Stimulated activated CD8-positive, alpha-beta memory T cell treated with anti-CD3 and anti-CD28 coated beads, Interleukin-4, amount 100 ng/mL, for 48 hours (primary cell): ENCODE measurements around the gene TEX9.
"Not testable (repeated sequence)": the region's sequence is repeated elsewhere in the genome, so short reads cannot be mapped to it uniquely, and the experiment has no call there.

Source experiments
- DNase-seq: peaks from one replicate; pipeline ENCODE4 v3.0.0-alpha.2; 2020

The TEX9 gene

GRCh38 chr15:56367156-56367555 is 1.9 kb downstream of the TEX9 start:
- DNase-seq: no peak

DNA sequence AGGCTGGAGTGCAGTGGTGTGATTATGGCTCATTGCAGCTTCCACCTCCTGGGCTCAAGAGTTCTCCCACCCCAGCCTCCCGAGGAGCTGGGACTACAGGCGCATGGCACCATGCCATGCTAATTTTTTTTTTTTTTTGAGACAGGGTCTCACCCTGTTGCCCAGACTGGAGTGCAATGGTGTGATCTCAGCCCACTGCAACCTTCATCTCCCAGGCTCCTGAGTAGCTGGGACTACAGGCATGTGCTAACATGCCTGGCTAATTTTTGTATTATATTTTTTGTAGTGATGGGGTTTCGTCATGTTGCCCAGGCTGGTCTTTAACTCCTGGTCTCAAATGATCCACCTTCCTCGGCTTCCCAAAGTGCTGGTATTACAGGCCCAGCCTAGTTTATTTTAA is 4.0 kb downstream of the TEX9 start:
- no peak for DNase-seq

- no peak for DNase-seq
Observed at GRCh38 chr15:56371495-56372147, 6.4 kb downstream of the TEX9 start.

GRCh38 chr15:56374693-56375092 is 9.5 kb downstream of the TEX9 start:
- not testable (repeated sequence) for DNase-seq

- not testable (repeated sequence) for DNase-seq
Observed at GRCh38 chr15:56377822-56378221, 12.6 kb downstream of the TEX9 start.

DNA sequence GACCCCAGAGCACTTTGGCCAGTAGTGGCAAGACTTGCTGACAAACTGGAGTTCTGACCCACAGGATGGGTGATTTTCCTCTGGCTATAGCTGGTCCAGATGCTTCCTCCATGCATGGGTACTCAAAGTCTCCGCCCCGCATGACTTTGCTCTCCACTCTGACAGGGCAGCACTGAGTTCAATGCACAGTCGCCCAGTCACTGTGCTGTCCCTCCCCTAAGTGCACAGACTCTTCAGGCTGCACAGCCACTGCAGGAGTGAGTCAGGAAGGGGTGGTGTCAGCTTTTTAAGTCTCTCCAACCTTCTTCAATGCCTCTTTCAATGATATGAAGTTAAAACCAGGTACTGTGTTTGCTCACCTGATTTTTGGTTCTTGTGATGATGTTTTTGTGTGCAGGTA is 17.8 kb downstream of the TEX9 start:
- DNase-seq: no peak

DNA sequence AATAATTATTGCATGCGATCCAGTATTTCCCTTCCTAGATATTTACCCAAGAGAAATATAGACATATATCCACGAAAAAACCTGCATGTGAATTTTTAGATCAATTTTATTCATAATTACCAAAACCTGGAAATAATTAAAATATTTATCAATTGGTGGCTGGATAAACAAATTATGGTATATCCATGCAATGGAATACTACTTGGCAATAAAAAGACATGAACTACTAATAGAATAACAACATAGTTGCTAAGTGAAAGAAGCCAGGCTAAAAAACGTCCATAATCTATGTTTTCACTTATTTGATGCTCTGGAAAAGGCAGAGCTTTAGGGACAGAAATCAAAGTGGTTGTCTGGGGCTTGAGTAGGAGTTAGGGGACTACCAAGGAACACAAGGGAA is 20.7 kb downstream of the TEX9 start:
- DNase-seq: no peak

DNA sequence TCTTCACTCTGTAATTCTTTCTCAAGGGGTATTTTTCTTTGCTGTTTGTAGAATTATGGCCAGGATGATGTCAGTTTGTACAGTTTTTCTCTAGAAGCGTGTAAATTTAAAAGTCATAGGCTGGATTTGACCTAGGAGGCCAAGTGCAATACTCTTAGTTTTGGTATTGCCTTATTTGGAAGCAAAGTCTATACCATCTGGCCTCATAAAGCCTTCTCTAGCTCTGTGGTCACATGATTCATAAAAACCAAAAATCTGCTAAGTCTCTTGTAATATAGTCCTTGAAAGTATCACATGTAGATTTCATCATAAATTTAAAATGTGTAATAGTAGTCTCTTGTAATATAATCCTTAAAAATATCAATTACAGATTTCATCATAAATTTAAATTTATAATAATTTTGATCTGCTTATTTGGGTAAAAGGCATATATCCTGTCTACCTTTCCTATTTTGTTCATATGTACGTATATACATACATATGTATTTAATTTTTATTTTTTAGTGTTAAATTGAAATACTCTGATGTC is 25.6 kb downstream of the TEX9 start:
- DNase-seq: no peak

- no peak for DNase-seq
Observed at GRCh38 chr15:56393277-56393676, 28.1 kb downstream of the TEX9 start.

- DNase-seq: no peak
Observed at GRCh38 chr15:56394909-56395308, 29.7 kb downstream of the TEX9 start.

GRCh38 chr15:56397325-56397724 is 32.1 kb downstream of the TEX9 start:
- not testable (repeated sequence) for DNase-seq

DNA sequence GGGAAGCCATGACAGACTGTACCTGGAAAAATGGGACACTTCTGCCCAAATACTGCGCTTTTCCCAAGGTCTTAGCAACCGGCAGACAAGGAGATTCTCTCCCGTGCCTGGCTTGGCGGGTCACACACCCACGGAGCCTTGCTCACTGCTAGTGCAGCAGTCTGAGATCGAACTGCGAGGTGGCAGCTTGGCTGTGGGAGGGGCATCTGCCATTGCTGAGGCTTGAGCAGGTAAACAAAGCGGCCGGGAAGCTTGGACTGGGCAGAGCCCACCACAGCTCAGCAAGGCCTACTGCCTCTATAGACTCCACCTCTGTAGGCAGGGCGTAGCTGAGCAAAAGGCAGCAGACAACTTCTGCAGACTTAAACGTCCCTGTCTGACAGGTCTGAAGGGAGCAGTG is 34.0 kb downstream of the TEX9 start:
- DNase-seq: not testable (repeated sequence)

DNA sequence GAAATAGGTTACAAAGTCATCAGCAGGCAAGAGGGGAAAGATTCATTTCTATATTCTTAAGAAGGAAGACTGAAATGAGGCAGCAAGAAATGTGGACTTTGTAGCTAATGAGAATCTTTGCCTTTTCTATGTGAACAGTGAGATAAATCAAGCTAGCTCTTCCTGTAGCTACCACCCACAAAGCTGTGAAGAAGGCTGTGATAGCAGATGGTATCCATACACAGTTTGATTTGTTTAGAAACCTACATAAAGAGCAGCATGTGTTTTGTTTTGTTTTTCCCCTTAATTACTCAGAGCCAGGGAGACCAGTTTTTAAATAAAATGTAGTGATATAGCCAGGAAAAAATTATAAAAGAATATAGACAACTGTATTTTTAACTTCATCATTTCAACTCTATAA is 45.5 kb downstream of the TEX9 start:
- DNase-seq: no peak

- no peak for DNase-seq
Observed at GRCh38 chr15:56411122-56411749, 46.0 kb downstream of the TEX9 start.

GRCh38 chr15:56413114-56413733 is 48.0 kb downstream of the TEX9 start:
- not testable (repeated sequence) for DNase-seq

DNA sequence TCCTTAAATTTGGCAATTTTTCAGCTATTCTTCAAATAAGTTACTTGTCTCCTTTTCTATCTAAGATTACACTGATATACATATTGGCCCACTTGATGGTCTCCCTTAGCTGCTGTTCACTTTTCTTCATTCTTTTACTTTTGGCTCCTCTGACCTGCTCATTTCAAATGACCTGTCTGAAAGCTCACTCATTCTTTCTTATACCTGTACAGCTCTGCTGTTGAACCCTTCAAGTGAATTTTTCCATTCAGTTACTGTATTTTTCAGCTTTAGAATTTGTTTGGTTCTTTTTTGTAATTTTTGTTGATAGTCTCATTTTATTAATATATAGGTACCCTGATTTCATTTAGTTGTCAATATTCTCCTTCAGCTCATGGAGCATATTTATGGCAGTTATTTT is 60.0 kb downstream of the TEX9 start:
- no peak for DNase-seq

GRCh38 chr15:56425976-56426375 is 60.8 kb downstream of the TEX9 start:
- no peak for DNase-seq

- no peak for DNase-seq
Observed at GRCh38 chr15:56428821-56429458, 63.7 kb downstream of the TEX9 start.

DNA sequence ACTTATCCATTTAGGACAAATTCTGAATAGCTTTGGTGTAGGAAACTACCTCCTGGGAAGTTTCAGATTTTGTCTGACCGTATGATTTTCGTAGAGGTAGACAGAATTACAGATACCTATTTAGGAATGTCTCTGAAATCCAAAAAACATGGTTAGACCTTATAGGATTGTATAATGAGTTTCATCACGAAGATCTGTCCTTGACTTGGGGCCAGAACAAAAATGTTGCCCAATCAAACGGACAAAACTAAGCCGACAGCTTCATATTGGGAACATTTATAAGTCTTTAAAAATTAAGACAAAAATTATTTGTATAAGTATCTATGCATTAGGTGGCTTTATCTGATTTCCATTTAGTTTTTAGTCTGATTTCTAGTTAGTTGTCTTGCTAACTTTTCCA is 67.1 kb downstream of the TEX9 start:
- no peak for DNase-seq

GRCh38 chr15:56440214-56440770 is 75.1 kb downstream of the TEX9 start:
- no peak for DNase-seq

DNA sequence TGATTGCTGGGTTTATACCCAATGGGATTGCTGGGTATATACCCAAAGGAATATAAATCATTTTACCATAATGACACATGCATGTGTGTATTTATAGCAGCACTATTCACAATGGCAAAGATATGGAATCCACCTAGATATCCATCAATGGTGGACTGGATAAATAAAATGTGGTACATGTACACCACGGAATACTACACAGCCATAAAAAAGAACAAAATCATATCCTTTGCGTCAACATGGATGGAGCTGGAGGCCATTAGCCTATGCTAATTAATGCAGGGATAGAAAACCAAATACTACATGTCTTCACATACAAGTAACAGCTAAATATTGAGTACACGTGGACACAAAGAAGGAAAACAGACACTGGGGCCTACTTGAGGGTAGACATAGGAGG is 77.1 kb downstream of the TEX9 start:
- no peak for DNase-seq

DNA sequence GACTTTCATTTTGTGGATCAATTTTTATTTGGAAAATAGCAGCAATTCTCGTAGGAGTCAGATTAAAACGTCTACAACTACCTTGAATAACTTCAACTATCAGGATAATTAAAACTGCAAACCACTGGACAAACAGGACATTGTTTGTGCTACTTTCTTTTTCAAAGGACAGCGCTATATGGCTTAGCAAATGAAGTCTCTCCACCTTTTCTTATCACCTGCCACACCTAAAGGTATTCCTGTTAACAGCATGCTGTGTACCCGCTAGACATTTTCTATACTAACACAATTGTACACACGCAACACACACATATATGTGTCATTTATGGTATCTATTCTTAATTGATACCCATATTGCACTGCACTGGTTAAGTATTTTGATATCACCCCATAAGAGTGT is 80.5 kb downstream of the TEX9 start:
- DNase-seq: no peak

- no peak for DNase-seq
Observed at GRCh38 chr15:56454836-56455235, 89.6 kb downstream of the TEX9 start.
